ENCODE data around the gene NME3. TPM values are rescaled to one million over a fixed set of nuclear protein-coding genes. Genes with fewer than 3 reads are reported as not detected.

NME3 gene
- total and polyA plus RNA-seq, 9 of the 15 experiments (the other 6 are each of a cell fraction or from before 2014, with no cell fraction given) = 0.68 to 76.3 (median 11.5) TPM

DNA sequence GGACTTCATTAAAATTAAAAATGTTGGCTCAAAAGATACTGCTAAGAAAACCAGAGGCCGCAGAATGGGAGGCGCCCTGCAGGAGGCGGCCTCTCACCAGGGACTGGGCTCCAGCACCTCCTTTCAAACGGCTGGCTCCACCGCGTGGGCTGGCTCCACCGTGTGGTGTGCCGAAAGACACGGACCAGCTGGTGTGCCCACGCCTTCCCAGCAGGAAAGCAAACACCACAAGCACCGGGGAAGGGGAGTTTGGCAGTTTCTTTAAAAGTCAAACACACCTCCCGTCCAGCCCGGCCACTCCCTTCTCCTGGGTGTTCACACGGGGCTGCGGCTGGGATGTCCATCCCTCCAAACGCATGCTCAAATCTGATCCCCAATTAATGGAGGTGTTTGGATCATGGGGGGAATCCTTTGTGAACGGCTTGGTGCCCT, 41.4 kb upstream of the NME3 start (continued):
- TF ChIP-seq JUND (IDR thresholded peaks at IDR 0.05; ENCODE audit: borderline replicate concordance, low read depth, low read length) (no peak), JUND (tag; IDR thresholded peaks at IDR 0.05; ENCODE audit: borderline replicate concordance, low read depth, low read length) (no peak; the same call in 2 of the 3 replicates), SIN3A (IDR thresholded peaks at IDR 0.05; ENCODE audit: borderline replicate concordance in 2 of 2, control insufficient read depth in 1 of 2, low read depth in 2 of 2, low read length in 2 of 2) (peak; percentile 35 to 77; a peak in 2 of 4 replicates), ARID1B (IDR thresholded peaks at IDR 0.05) (no peak), ZFP36 (IDR thresholded peaks at IDR 0.05; ENCODE audit: low read depth, low read length, partially characterized antibody) (peak; percentile 6), PTTG1 (tag; IDR thresholded peaks at IDR 0.05; ENCODE audit: low read depth) (no peak), NONO (IDR thresholded peaks at IDR 0.05; ENCODE audit: low read depth in 2 of 2, low read length in 1 of 2) (no peak), XRCC3 (IDR thresholded peaks at IDR 0.05) (no peak), CHD2 (IDR thresholded peaks at IDR 0.05; ENCODE audit: low read depth, low read length) (no peak), ZNF354B (CRISPR knock-in tag; IDR thresholded peaks at IDR 0.05) (no peak), SIRT6 (IDR thresholded peaks at IDR 0.05; ENCODE audit: low read depth, low read length) (no peak), ZNF12 (CRISPR knock-in tag; IDR thresholded peaks at IDR 0.05) (no peak), NR4A1 (CRISPR knock-in tag; IDR thresholded peaks at IDR 0.05) (no peak), NR4A1 (tag; IDR thresholded peaks at IDR 0.05) (no peak), JUNB (CRISPR knock-in tag; conservative IDR thresholded peaks at IDR 0.05) (no peak), STAT5A (IDR thresholded peaks at IDR 0.05; ENCODE audit: borderline replicate concordance, low read length) (no peak)
- TF ChIP-seq, protein P1, sequence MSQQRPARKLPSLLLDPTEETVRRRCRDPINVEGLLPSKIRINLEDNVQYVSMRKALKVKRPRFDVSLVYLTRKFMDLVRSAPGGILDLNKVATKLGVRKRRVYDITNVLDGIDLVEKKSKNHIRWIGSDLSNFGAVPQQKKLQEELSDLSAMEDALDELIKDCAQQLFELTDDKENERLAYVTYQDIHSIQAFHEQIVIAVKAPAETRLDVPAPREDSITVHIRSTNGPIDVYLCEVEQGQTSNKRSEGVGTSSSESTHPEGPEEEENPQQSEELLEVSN (IDR thresholded peaks at IDR 0.05; ENCODE audit: borderline replicate concordance in 1 of 2, extremely low read depth in 1 of 2, insufficient read depth in 1 of 2, insufficient read length in 1 of 2, low read depth in 1 of 2, low read length in 1 of 2, poor library complexity in 1 of 2, severe bottlenecking in 1 of 2) = peak; percentile 44 to 68
- TF ChIP-seq, protein P2, sequence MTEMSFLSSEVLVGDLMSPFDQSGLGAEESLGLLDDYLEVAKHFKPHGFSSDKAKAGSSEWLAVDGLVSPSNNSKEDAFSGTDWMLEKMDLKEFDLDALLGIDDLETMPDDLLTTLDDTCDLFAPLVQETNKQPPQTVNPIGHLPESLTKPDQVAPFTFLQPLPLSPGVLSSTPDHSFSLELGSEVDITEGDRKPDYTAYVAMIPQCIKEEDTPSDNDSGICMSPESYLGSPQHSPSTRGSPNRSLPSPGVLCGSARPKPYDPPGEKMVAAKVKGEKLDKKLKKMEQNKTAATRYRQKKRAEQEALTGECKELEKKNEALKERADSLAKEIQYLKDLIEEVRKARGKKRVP (CRISPR knock-in tag; IDR thresholded peaks at IDR 0.05) = no peak
- TF ChIP-seq, protein P3, sequence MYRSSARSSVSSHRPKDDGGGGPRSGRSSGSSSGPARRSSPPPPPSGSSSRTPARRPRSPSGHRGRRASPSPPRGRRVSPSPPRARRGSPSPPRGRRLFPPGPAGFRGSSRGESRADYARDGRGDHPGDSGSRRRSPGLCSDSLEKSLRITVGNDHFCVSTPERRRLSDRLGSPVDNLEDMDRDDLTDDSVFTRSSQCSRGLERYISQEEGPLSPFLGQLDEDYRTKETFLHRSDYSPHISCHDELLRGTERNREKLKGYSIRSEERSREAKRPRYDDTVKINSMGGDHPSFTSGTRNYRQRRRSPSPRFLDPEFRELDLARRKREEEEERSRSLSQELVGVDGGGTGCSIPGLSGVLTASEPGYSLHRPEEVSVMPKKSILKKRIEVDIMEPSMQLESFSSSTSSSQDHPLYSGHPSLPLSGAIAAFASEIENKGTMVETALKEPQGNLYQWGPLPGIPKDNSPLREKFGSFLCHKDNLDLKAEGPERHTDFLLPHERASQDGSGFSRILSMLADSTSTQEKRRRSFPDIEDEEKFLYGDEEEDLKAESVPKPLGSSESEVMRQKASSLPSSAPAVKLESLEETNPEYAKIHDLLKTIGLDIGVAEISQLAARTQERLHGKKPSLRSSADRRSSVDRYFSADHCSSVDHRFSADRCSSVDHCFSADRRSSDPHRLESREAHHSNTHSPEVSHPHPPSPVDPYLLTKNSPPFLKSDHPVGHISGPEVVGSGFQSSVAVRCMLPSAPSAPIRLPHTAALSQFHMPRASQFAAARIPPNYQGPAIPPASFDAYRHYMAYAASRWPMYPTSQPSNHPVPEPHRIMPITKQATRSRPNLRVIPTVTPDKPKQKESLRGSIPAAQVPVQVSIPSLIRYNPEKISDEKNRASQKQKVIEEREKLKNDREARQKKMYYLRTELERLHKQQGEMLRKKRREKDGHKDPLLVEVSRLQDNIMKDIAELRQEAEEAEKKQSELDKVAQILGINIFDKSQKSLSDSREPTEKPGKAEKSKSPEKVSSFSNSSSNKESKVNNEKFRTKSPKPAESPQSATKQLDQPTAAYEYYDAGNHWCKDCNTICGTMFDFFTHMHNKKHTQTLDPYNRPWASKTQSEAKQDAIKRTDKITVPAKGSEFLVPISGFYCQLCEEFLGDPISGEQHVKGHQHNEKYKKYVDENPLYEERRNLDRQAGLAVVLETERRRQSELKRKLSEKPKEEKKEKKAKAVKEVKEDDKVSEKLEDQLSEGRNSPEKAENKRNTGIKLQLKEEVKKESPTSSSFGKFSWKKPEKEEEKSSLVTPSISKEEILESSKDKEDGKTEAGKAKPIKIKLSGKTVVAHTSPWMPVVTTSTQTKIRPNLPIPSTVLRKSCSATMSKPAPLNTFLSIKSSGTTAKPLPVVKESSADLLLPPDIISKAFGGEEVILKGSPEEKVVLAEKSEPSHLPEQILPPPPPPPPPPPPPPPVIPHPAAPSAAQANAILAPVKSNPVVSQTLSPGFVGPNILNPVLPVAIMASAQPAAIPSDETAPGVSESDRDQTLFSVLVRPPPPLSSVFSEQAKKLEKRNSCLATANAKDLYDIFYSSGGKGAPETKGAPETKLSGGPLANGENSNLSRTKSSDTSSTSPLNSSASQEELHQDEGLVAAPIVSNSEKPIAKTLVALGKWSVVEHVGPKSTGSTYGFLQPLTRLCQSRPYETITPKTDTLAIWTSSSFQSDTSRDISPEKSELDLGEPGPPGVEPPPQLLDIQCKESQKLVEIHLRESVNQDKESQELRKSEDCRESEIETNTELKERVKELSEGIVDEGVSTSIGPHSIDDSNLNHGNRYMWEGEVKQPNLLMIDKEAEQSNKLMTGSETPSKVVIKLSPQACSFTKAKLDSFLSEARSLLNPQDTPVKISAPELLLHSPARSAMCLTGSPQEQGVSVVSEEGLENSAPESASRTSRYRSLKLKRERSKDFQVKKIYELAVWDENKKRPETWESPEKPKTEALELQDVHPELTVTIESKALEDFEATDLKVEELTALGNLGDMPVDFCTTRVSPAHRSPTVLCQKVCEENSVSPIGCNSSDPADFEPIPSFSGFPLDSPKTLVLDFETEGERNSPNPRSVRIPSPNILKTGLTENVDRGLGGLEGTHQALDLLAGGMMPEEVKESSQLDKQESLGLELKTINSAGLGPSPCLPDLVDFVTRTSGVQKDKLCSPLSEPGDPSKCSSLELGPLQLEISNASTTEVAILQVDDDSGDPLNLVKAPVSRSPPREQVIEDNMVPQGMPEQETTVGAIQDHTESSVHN (IDR thresholded peaks at IDR 0.05; ENCODE audit: borderline replicate concordance in 1 of 2, low read depth in 1 of 2) = no peak
